Measurements from ENCODE around the gene NFKBIE.

The NFKBIE gene

GRCh38 chr6:44248579-44248978, 16.8 kb downstream of the NFKBIE start:
- peak overlapping the region; percentile 91; the same call in 1 of the 2 replicates for H3K27ac ChIP-seq
- no peak for TF ChIP-seq CTCF (IDR thresholded peaks at IDR 0.05; ENCODE audit: low read depth, low read length)

GRCh38 chr6:44247338-44248302, 17.7 kb downstream of the NFKBIE start:
- TF ChIP-seq CTCF (IDR thresholded peaks at IDR 0.05; ENCODE audit: low read depth, low read length), result no peak
- H3K27ac ChIP-seq, result peak overlapping the region; percentile 91
- peak overlapping the region; percentile 91 for H3K4me3 ChIP-seq (ENCODE audit: low read depth, low read length)
- DNase-seq, result peak; percentile 76
- H3K9me3 ChIP-seq (ENCODE audit: severe bottlenecking), result no peaks in the 10 kb centered on the region
- peaks cover 57% of the 10 kb centered on the region for H3K36me3 ChIP-seq
- no peaks in the 10 kb centered on the region for H3K27me3 ChIP-seq (ENCODE audit: insufficient read depth, low read depth, severe bottlenecking)

More at GRCh38 chr6:44248579-44248978, 16.8 kb downstream of the NFKBIE start:
- DNase-seq, result no peak
- H3K4me3 ChIP-seq (ENCODE audit: low read depth, low read length), result peak overlapping the region; percentile 91
- H3K36me3 ChIP-seq, result peaks cover 67% of the 10 kb centered on the region
- H3K9me3 ChIP-seq (ENCODE audit: severe bottlenecking), result no peaks in the 10 kb centered on the region
- no peaks in the 10 kb centered on the region for H3K27me3 ChIP-seq (ENCODE audit: insufficient read depth, low read depth, severe bottlenecking)

- H3K27ac ChIP-seq, result peak within 1 kb of the TSS; percentile 91
- no peaks in the 10 kb centered on the region for H3K9me3 ChIP-seq (ENCODE audit: severe bottlenecking)
- no peaks in the 10 kb centered on the region for H3K27me3 ChIP-seq (ENCODE audit: insufficient read depth, low read depth, severe bottlenecking)
- peak; percentile 100 for DNase-seq
- peak within 1 kb of the TSS; percentile 91 for H3K4me3 ChIP-seq (ENCODE audit: low read depth, low read length)
- H3K36me3 ChIP-seq, result peaks cover 49% of the 10 kb centered on the region
- no peak for TF ChIP-seq CTCF (IDR thresholded peaks at IDR 0.05; ENCODE audit: low read depth, low read length)
These were observed 18.6 kb downstream of the NFKBIE start, which contains the start of gene HSP90AB1 for GRCh38 chr6:44246663-44247337. TSS of gene HSP90AB1 (plus strand) at chr6:44247101. CDS start at chr6:44248630, 1,529 bp downstream.

GRCh38 chr6:44245912-44246662, 19.3 kb downstream of the NFKBIE start:
- no peaks in the 10 kb centered on the region for H3K9me3 ChIP-seq (ENCODE audit: severe bottlenecking)
- H3K27me3 ChIP-seq (ENCODE audit: insufficient read depth, low read depth, severe bottlenecking), result no peaks in the 10 kb centered on the region
- peak; percentile 98 for DNase-seq
- peak overlapping the region; percentile 91 for H3K27ac ChIP-seq
- H3K4me3 ChIP-seq (ENCODE audit: low read depth, low read length), result peak overlapping the region; percentile 91
- H3K36me3 ChIP-seq, result peaks cover 42% of the 10 kb centered on the region
- peak; percentile 63 for TF ChIP-seq CTCF (IDR thresholded peaks at IDR 0.05; ENCODE audit: low read depth, low read length)

- H3K4me3 ChIP-seq (ENCODE audit: low read depth, low read length), result peak overlapping the region; percentile 91
- peaks cover 35% of the 10 kb centered on the region for H3K36me3 ChIP-seq
- peak; percentile 13 for DNase-seq
- H3K9me3 ChIP-seq (ENCODE audit: severe bottlenecking), result no peaks in the 10 kb centered on the region
- no peak for TF ChIP-seq CTCF (IDR thresholded peaks at IDR 0.05; ENCODE audit: low read depth, low read length)
- H3K27ac ChIP-seq, result peak overlapping the region; percentile 91
- H3K27me3 ChIP-seq (ENCODE audit: insufficient read depth, low read depth, severe bottlenecking), result no peaks in the 10 kb centered on the region
These were observed 19.9 kb downstream of the NFKBIE start for GRCh38 chr6:44245391-44245911.

Measured in WERI-Rb-1 (cell line).